Kidney (tissue), 14 donors: ENCODE results near the gene PARP14. TPM values are rescaled to one million over a fixed set of nuclear protein-coding genes. Genes with fewer than 3 reads are reported as not detected.

Source experiments
- DNase-seq, 5 donors: peaks; one replicate each; pipeline ENCODE4 v3.0.0-alpha.2; 2013 to 2020
- FAIRE-seq: peaks from 2 replicates; lab custom pipeline; 2012; peaks lifted over from hg19 to GRCh38; lab: Jason Lieb, UNC
- H3K27ac ChIP-seq, 2 donors: one replicate each; pipeline ENCODE4 v1.7.0; 2013; ENCODE audit warnings: low read depth in 2 of 2, low read length in 2 of 2, inconsistent platforms in 1 of 2
- H3K27me3 ChIP-seq: one replicate; pipeline ENCODE4 v1.7.1; 2013; ENCODE audit warnings: low read length, inconsistent platforms; ENCODE audit not compliant: control insufficient read depth, insufficient read depth
- H3K36me3 ChIP-seq, 3 donors: one replicate each; pipeline versions ENCODE4 v1.7.0 to v1.7.1; 2013; ENCODE audit warnings: low read length in 3 of 3, control low read depth in 1 of 3, inconsistent platforms in 1 of 3; ENCODE audit not compliant: insufficient read depth in 3 of 3, control insufficient read depth in 2 of 3
- H3K4me1 ChIP-seq, 3 donors: one replicate each; pipeline versions ENCODE4 v1.7.0 to v1.7.1; 2013; ENCODE audit warnings: low read length in 3 of 3, inconsistent platforms in 1 of 3, low read depth in 1 of 3; ENCODE audit not compliant: control insufficient read depth in 2 of 3, insufficient read depth in 2 of 3
- H3K4me3 ChIP-seq, 3 donors: one replicate each; pipeline versions ENCODE4 v1.7.0 to v1.8.1; 2013; ENCODE audit warnings: low read length in 3 of 3, control low read depth in 1 of 3, inconsistent platforms in 1 of 3
- H3K9ac ChIP-seq, 3 donors: one replicate each; pipeline versions ENCODE4 v1.7.0 to v1.7.1; 2013; ENCODE audit warnings: low read length in 3 of 3, control low read depth in 1 of 3, inconsistent platforms in 1 of 3
- H3K9me3 ChIP-seq, 3 donors: one replicate each; pipeline versions ENCODE4 v1.7.0 to v1.7.1; 2013; ENCODE audit warnings: low read length in 3 of 3, control low read depth in 1 of 3, inconsistent platforms in 1 of 3; ENCODE audit not compliant: control insufficient read depth in 2 of 3, insufficient read depth in 1 of 3
- intact Hi-C: fragments of 100-400 bp; cut with DNase I; formaldehyde crosslinking; loops from one replicate; pipeline ENCODE4 v1.11.1; 2022
- polyA plus RNA-seq: library from polyadenylated mRNA; stranded (reverse); fragments of 350-450 nt; fragmentation: Illumina TruSeq; extraction: RNeasy Lipid Tissue Mini Kit (QIAGEN cat#74804); gene quantifications from one replicate; pipeline ENCODE4 v1.2.3, GENCODE V29; 2014; ENCODE audit warnings: low read depth, low replicate concordance; ENCODE audit not compliant: insufficient read depth
- total RNA-seq: library from RNA; stranded (reverse); fragmentation: NEBNext Ultra II Directional; extraction: Animal tissue kit (Norgen Biotek cat#: 25700); gene quantifications from one replicate; pipeline ENCODE4 v1.2.1, GENCODE V29; 2021
- TF ChIP-seq, protein P1 (sequence below): IDR thresholded peaks from 3 replicates; pipeline ENCODE4 v1.5.1; 2012; ENCODE audit warnings: mild to moderate bottlenecking, moderate library complexity, borderline replicate concordance; ENCODE audit not compliant: insufficient read depth; ENCODE audit errors: extremely low read depth
- donor health status: control.
- donor health status: control.
- donor health status: control.
- donor health status: control.
- donor health status: control.
- donor health status: DM: yes; HTN: yes; CAD: no.
- donor health status: Normal renal cell carcinoma (clear cell type).

Gene PARP14
- total and polyA plus RNA-seq, 2 donors from 2014 or later, result 14.9 to 64.0 TPM

DNA sequence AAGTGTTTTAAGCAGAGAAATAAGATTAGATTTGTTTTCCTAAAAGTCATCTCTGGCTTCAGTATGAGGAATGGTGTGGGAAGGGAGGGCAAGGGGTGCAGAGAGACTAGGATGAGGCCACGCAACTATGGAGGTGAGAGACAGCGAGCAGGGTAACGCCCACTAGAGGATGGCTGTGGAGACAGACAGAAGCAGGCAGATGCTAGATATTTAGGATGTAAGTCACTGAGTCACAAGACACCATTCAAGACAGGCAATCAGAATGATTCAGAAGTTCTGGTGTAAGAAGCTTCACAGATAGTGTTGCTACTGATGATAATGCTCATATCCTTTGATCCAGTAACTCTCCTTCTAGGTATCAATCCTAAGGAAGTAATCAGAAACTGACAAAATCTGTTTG, 93.9 kb downstream of the PARP14 start:
- DNase-seq, result no peak
- Histone ChIP-seq H3K4me3 (no peak overlapping the region), H3K9ac (no peak overlapping the region), H3K36me3 (no peaks in the 10 kb centered on the region), H3K4me1 (no peaks in the 10 kb centered on the region), H3K9me3 (no peaks in the 10 kb centered on the region), H3K27ac (no peak overlapping the region), H3K27me3 (no peaks in the 10 kb centered on the region)
- TF ChIP-seq, protein P1, sequence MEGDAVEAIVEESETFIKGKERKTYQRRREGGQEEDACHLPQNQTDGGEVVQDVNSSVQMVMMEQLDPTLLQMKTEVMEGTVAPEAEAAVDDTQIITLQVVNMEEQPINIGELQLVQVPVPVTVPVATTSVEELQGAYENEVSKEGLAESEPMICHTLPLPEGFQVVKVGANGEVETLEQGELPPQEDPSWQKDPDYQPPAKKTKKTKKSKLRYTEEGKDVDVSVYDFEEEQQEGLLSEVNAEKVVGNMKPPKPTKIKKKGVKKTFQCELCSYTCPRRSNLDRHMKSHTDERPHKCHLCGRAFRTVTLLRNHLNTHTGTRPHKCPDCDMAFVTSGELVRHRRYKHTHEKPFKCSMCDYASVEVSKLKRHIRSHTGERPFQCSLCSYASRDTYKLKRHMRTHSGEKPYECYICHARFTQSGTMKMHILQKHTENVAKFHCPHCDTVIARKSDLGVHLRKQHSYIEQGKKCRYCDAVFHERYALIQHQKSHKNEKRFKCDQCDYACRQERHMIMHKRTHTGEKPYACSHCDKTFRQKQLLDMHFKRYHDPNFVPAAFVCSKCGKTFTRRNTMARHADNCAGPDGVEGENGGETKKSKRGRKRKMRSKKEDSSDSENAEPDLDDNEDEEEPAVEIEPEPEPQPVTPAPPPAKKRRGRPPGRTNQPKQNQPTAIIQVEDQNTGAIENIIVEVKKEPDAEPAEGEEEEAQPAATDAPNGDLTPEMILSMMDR, result no peak
- intact Hi-C loops, result no loop called here
- no peak for FAIRE-seq

DNA sequence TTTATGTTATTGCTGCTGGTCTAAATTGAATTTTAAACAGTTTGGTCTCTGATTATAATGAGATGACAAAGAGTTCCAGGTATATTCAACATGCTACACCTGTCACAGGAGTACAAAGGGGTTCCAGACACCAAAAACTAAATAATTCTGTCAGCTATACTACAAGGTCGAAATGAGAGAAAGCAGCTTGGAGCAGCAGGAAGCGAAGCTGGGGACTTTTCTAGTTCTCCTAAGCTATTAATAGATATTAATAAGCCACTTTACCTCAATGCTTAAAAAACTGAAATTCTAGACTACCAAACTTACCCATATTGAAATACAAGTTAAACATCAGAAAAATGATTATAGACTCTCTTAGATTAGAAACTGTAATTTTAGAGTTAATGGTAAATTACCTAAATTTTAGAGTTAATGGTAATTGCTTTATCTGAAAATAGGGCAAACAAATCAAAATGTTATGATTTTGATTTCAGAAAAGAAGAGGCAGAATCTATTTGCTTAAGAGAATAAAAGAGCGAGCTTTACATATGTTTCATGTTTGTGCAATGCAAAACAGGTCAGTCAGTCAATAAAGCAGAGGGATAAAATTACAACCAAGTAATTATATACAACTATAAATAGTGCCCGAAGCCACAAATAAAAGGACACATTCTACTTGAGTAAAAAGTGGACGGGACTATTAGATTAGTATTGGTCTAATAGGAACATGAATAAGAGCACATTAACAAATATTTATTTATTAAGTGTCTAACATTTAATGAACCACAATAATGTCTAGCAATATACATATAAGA, 96.2 kb downstream of the PARP14 start:
- TF ChIP-seq, protein P1, result no peak
- intact Hi-C loops, result no loop called here

DNA sequence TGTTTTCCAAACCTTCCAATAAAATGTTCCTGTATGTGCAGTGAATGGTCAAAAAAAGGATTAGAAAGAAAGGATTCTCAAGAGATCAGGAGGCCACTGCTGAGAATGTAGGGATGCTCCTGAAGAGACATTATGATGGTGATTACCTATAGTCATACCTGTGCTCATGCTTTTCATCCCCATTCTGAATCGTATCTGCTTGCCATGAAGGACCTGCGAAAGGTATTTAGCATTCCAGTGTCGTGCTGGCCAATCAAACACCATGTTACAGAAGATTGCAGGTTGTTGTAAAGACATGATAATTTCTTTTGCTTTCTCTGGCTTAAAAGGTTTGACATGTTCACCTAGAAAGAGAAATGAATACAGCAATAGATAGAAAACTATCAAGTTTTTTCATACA, 96.9 kb downstream of the PARP14 start:
- no peak for FAIRE-seq
- no peak for DNase-seq
- no peaks in the 10 kb centered on the region for H3K27me3 ChIP-seq
- intact Hi-C loops, result no loop called here
- TF ChIP-seq, protein P1, result no peak
- H3K27ac ChIP-seq, result no peak overlapping the region
- H3K4me3 ChIP-seq, result no peak overlapping the region
- H3K36me3 ChIP-seq, result no peaks in the 10 kb centered on the region
- no peaks in the 10 kb centered on the region for H3K4me1 ChIP-seq
- H3K9ac ChIP-seq, result no peak overlapping the region
- H3K9me3 ChIP-seq, result no peaks in the 10 kb centered on the region

More for the DNA sequence above, 96.2 kb downstream of the PARP14 start:
- DNase-seq, result no peak
- Histone ChIP-seq H3K27ac (no peak overlapping the region), H3K4me1 (no peaks in the 10 kb centered on the region), H3K9me3 (no peaks in the 10 kb centered on the region), H3K4me3 (no peak overlapping the region), H3K27me3 (no peaks in the 10 kb centered on the region), H3K36me3 (no peaks in the 10 kb centered on the region), H3K9ac (no peak overlapping the region)
- FAIRE-seq, result no peak

Other genes starting within 250 kb of the PARP14 start
- 64.5 TPM for gene KPNA1, start 165.9 kb upstream of the PARP14 start, total RNA-seq
- gene KPNA1, start 165.9 kb upstream of the PARP14 start, polyA plus RNA-seq, result 16.8 TPM
- 54.0 TPM for gene PARP9, start 116.5 kb upstream of the PARP14 start, total RNA-seq
- 27.8 TPM for gene PARP9, start 116.5 kb upstream of the PARP14 start, polyA plus RNA-seq
- gene DTX3L, start 116.5 kb upstream of the PARP14 start, total RNA-seq, result 58.0 TPM
- gene DTX3L, start 116.5 kb upstream of the PARP14 start, polyA plus RNA-seq, result 8.4 TPM
- 4.9 TPM for gene PARP15, start 103.2 kb upstream of the PARP14 start, total RNA-seq
- not detected for gene PARP15, start 103.2 kb upstream of the PARP14 start, polyA plus RNA-seq
- gene HSPBAP1, start 113.0 kb downstream of the PARP14 start, total RNA-seq, result 12.5 TPM
- gene HSPBAP1, start 113.0 kb downstream of the PARP14 start, polyA plus RNA-seq, result 8.3 TPM
- gene SLC49A4, start 114.2 kb downstream of the PARP14 start, total RNA-seq, result 21.7 TPM
- gene SLC49A4, start 114.2 kb downstream of the PARP14 start, polyA plus RNA-seq, result 10.4 TPM